IPS-18c (cell line): ENCODE data around the gene HBS1L.

Source experiments
- H3K4me3 ChIP-seq: 2 replicates; pipeline ENCODE4 v1.7.0; 2013; ENCODE audit warnings: low read depth, mild to moderate bottlenecking, low read length, moderate library complexity; ENCODE audit not compliant: insufficient read depth
- H3K9me3 ChIP-seq: one replicate; pipeline ENCODE4 v1.6.1; 2013; ENCODE audit warnings: mild to moderate bottlenecking, low read length, moderate library complexity; ENCODE audit not compliant: control insufficient read depth, insufficient read depth

Gene HBS1L

GRCh38 chr6:135021310-135022049 lies 33.1 kb downstream of the HBS1L start:
- H3K9me3 ChIP-seq, result no peaks in the 10 kb centered on the region
- no peak overlapping the region for H3K4me3 ChIP-seq

DNA sequence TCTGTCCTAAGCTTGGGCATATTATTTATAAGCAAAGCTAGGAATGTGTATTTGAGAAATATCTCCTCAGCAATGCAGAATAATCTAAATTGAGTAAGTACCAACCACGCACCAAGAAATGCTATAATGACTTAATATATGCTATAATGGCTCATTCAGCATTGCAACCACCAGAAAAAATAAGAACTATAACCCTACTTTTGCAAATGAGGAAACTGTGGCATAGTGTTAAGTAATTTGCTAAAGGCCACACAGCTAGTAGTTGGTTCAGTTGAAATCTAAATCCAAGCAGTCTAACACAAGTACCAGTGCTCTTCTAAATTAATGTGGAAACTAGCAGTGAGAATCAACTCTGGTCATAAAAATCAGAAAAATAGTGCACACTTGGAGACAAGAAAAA lies 35.7 kb downstream of the HBS1L start:
- H3K9me3 ChIP-seq, result no peaks in the 10 kb centered on the region
- no peak overlapping the region for H3K4me3 ChIP-seq

DNA sequence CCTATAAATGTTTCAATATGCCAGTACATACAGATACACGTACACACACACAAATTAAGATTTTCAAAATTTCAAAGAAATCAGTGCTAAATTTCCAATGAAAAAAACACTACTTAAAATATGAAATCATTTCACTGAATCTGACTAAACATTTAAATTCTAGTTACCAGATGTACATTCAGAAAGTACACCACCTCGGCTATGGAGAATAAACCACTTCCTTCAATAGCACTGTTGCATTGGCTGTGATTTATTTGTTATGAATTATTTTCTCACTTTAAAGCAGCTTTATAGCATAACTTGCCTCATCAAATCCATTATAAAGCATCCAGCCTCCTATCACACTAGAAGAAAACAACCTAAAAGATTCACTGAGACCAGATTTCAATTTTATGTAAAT lies 36.6 kb downstream of the HBS1L start:
- no peaks in the 10 kb centered on the region for H3K9me3 ChIP-seq
- H3K4me3 ChIP-seq, result no peak overlapping the region

GRCh38 chr6:135014353-135014832 lies 40.2 kb downstream of the HBS1L start:
- Histone ChIP-seq H3K4me3 (no peak overlapping the region), H3K9me3 (no peaks in the 10 kb centered on the region)

GRCh38 chr6:135013211-135013610 lies 41.4 kb downstream of the HBS1L start:
- Histone ChIP-seq H3K4me3 (no peak overlapping the region), H3K9me3 (no peaks in the 10 kb centered on the region)

GRCh38 chr6:135012764-135013163 lies 41.9 kb downstream of the HBS1L start:
- Histone ChIP-seq H3K4me3 (no peak overlapping the region), H3K9me3 (no peaks in the 10 kb centered on the region)

- H3K9me3 ChIP-seq, result no peaks in the 10 kb centered on the region
- no peak overlapping the region for H3K4me3 ChIP-seq
These were observed 42.3 kb downstream of the HBS1L start for GRCh38 chr6:135012349-135012748.

GRCh38 chr6:135008941-135009290 lies 45.7 kb downstream of the HBS1L start:
- H3K4me3 ChIP-seq, result no peak overlapping the region

GRCh38 chr6:135008072-135008940 lies 46.3 kb downstream of the HBS1L start:
- H3K4me3 ChIP-seq, result no peak overlapping the region
- H3K9me3 ChIP-seq, result no peaks in the 10 kb centered on the region

More at GRCh38 chr6:135008941-135009290, 45.7 kb downstream of the HBS1L start:
- H3K9me3 ChIP-seq, result no peaks in the 10 kb centered on the region

DNA sequence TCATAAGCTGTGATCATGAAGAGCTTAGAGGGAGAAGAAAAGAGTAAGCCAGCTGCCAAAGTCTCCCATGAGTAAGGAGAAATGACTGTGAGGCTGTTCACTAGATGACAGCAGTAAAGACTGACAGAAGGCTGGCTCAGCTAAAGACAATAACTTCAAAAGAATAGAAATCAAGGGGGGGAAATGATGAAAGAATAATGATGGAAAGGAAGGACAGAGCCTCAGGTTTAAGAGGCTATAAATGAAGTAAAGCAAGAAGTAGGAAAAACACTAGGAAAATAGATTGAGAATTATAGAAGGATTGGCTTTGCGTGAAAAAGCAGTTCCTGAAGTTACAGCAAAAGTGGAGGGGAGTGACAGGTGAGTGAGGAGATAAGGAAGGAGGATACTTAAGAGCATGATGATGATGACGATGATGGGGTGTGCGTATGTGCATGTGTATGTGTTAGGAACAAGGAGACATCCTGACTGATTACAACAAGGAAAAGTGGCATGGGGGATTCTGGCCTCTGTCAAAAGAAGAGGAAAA lies 48.2 kb downstream of the HBS1L start:
- no peaks in the 10 kb centered on the region for H3K9me3 ChIP-seq
- H3K4me3 ChIP-seq, result no peak overlapping the region

DNA sequence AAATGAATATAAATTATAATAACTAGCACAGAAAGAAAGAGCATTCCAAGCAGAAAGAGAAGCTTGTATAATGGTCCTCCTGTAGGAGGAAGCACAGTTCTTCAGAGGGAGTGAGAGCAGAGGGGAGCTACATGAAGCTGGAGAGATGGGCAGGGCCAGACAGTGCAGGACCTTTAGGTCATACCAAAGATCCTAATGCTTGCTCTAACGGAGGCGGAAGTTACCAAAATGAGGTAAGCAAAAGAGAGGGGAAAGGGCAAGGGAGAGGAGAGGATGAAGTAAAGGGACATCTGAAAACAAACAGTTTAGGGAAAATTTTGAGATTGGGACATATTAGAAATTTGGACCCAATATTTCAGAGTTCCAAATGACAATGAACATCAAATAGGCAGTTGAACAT lies 50.2 kb downstream of the HBS1L start:
- H3K9me3 ChIP-seq, result no peaks in the 10 kb centered on the region
- no peak overlapping the region for H3K4me3 ChIP-seq

DNA sequence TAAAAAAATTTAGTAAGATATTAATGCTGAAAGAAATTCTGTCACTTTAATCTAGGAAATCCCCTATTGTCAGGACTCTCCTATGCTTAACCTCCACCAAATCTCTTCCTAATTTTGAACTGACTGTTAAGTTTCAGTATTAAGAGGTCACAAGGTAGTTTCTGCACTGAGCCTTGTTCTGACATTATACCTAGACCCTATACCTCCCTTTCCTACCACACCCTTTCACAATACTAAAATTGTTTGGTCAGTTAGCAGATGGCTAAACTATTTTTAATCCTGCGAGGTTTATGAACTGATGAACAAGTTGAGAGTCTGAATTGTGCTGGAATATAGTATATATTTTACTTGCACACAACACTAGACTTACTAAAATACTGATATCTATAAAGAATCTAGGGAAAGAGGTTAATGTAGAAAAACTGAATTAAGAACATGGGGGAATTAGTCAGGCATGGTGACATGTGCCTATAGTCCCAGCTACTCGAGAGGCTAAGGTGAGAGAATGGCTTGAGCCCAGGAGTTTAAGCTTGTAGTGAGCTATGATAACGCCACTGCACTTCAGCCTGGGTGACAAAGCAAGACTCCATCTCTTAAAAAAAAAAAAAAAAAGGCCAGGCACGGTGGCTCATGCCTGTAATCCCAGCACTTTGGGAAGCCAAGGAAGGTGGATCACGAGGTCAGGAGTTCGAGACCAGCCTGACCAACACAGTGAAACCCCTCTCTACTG lies 51.5 kb downstream of the HBS1L start:
- Histone ChIP-seq H3K4me3 (no peak overlapping the region), H3K9me3 (no peaks in the 10 kb centered on the region)

DNA sequence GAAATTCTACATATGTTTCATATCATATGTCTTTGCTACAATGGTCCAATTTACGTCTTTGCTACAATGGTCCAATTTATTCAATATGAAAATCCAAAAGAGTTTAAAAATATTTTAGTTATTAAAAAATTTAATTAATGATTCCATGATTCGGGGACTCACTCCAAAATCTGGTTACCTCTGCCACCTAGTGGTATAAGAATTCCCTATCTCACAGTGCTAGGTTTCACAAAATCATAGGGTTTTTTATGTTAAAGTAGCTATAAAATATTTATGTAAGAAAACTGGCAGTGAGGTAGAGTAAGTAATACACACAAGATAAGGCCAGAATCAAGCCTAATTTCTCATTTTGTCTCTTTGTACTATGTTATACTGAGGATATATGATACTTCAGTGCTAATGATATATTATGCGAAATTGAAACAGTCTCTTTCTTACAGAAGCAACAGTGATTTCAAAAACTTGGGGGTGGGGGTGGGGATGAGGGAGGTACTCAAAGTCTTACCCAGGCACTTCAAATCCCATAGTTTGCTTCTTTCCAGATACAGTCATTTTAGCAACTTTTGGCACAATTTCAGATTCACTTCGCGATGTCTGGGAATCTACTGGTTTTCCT lies 52.3 kb downstream of the HBS1L start:
- Histone ChIP-seq H3K9me3 (no peaks in the 10 kb centered on the region), H3K4me3 (no peak overlapping the region)

DNA sequence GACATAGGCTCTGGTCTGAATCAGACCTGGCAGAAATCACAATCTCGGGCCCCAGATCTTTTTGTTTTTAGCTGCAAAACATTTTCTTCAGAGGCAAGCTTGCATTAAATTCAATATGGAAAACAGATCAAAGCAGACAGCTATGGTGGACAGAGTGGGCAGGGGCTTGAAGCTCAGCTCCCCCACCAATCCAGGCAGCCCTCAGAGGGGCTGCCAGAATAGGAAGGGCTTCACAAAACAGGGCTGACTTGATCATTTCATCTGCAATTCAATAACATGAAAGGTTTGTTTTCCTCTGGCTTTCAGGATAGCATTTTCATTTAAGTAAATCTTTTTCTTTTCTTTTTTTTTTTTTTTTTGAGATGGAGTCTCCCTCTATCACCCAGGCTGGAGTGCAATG lies 55.5 kb downstream of the HBS1L start:
- no peak overlapping the region for H3K4me3 ChIP-seq

GRCh38 chr6:134997133-134997995 lies 57.3 kb downstream of the HBS1L start:
- no peak overlapping the region for H3K4me3 ChIP-seq
- no peaks in the 10 kb centered on the region for H3K9me3 ChIP-seq

More for the DNA sequence above, 55.5 kb downstream of the HBS1L start:
- no peaks in the 10 kb centered on the region for H3K9me3 ChIP-seq

GRCh38 chr6:134995536-134995935 lies 59.1 kb downstream of the HBS1L start:
- H3K4me3 ChIP-seq, result no peak overlapping the region
- H3K9me3 ChIP-seq, result no peaks in the 10 kb centered on the region
